ENCODE data around the gene GDPD5.

GDPD5 gene

DNA sequence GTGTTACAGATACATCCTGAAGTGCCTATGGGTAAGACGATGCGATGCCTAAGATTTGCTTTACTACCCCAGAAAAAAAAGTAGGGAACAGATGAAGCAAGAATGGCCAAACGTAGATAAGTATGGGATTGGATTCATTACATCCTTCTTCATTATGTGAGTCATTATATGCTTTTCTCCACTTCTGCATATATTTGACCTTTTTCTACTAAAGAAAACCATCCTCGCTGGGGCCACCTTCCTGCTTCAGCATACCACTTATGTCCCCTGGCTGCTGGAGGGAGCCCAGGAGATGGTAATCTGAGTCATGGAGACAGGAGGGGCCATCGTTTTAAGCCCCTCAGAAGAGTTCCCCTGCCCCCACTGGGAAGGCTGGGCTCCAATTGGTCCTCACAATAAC, 78.3 kb downstream of the GDPD5 start:
- DNase-seq (ENCODE audit: low read depth) = no peak

- peak; percentile 54 for DNase-seq (ENCODE audit: low read depth)
Observed at GRCh38 chr11:75445315-75445953, 80.3 kb downstream of the GDPD5 start.

DNA sequence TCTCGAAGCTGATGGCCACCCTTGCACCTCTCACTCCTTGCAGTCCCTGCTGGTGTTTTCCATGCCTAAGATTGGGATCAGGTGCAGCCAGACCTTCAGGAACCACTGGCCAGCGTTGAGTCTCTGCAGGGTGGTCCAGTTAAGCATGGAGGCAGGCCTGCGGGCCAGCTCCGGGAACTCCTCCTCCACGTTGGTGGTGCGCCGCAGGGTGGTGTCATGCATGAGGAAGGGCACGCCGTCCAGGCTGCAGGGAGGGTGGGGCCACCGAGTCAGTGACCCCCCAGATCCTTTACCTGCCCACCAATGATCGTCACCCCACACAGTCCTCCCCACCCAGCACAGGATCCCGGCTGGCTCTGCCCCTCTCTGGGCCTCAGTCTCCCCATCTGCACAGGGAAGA, 82.7 kb downstream of the GDPD5 start:
- no peak for DNase-seq (ENCODE audit: low read depth)

DNA sequence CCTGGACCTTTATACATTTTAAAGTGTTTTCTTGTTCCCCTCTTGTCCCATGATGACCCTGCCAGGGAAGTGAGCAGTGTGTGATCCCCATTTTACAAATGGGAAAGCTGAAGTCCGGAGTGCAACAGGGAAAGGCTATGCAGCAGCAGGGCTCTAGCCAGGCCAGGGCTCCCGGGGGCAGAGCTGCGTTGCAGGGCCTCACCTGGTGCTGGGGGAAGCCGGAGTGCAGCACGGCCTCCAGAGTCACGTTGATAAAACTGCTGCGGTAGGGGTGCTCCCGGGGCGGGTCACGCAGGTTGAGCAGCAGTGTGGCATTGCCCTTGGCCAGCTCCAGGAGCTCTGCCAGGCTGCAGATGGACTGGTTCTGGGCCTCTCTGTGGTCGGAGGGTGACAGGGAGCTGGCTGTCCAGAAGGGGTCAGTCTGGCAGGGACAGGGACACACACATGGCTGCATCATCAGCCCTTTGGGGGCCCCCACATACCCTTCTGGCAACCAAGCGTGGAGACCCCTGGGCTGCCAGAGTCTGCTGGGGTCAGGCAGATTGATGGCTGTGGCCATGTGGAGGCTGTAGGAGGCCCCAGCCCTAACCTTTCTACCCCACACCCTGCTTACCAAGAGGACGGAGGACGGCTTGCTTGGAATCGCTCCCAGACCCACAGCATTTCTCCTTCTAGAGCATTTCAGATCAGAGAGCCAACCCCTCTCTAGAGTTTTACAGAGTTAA, 83.4 kb downstream of the GDPD5 start:
- no peak for DNase-seq (ENCODE audit: low read depth)

DNA sequence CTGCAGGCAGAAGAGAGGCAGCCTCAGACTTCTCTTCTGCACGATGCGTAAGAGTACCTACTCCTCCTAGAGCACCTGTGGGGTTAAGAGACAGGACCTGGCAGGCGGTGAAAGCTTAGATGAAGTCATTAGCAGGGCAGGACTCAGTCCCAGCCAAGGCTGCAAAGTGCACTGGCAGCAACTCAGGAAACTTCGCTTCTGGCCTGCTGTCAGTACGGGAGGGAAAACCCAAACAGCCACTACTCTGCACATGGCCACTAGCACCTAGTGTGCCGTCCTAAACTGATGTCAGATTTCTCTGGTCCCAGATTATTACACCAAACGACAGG, 84.0 kb downstream of the GDPD5 start:
- DNase-seq (ENCODE audit: low read depth) = no peak

GRCh38 chr11:75440960-75441803, 84.6 kb downstream of the GDPD5 start:
- DNase-seq (ENCODE audit: low read depth) = no peak

DNA sequence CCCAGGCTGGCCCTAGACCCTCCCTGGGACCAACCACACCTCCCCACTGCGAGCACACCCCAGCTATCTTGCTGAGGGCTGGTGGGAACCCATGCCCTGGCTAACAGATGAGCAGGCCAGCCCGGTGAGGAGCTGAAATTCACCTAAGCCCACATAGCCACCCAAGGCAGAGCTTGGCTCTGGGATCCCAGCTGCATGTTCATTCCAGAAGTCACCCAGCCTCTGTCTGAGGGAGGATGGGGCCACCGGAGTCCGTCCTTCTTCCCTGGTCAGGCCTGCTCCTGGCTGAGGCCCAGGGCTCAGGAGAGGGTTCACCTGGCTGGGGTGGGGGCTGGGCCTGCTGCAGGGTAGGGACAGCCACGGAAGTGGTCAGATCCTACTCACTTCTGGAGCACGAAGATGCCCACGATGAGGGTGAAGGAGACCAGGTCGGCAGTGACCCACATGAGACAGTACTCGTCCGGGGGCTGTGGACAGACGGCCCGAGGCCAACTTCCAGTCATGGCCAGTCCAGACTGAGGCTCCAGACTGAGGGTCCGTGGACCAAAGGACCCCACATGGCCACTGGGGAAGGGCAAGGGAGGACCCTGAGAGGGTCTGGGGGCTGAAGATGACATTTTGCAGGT, 86.1 kb downstream of the GDPD5 start:
- no peak for DNase-seq (ENCODE audit: low read depth)

GRCh38 chr11:75439026-75439425, 86.7 kb downstream of the GDPD5 start:
- no peak for DNase-seq (ENCODE audit: low read depth)

DNA sequence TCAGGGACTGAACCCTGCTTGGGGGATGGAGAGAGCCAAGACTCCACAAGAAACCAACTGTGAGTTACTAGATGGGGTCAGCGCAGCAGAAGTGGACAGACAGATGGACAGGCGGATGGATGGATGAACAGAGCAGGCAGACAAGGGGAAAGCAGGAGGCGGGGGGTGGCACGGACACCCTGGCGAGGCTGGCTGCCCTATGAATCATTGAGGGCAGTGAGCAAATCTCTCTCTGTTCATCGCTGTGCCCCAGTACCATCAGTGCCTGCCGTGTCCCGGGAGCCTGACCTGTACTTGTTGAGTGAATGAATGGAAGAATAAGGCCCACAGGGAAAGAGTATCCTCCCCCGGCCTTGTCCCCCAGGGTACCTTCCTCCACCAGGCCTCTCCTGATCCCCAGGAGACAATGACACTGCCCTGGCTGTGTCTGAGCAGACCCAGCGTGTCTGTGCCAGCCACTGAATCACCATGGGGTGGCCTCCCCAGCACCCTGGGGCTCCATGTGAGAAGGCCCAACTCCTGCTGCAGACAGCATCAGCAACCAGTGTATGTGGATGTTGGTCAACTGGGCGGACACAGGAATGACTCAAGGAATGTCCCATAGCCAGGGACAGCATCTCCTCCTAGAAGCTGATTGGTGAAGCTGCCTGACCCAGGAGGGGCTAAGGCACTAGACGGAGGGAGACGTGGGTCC, 87.6 kb downstream of the GDPD5 start:
- DNase-seq (ENCODE audit: low read depth) = no peak

DNA sequence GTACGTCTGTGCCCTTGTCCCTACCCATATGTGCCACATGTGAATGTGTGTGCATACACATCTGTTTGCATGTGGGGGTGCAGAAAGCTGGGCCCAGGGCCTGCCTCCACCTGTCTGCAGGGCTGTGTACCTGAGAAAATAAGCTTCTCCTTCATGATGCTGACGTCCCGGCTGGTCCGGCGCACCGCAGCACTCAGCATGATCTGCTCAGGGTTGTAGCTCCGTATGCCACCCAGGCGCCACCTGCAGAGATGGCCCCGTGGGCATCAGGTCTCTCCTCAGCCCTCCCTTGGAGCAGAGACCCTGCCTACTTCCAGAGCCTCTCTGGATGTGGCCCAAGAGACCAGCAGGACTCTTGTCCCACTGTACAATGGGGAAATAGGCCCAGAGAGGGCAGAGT, 88.9 kb downstream of the GDPD5 start:
- DNase-seq (ENCODE audit: low read depth) = no peak

GRCh38 chr11:75435571-75435925, 90.2 kb downstream of the GDPD5 start:
- DNase-seq (ENCODE audit: low read depth) = no peak

DNA sequence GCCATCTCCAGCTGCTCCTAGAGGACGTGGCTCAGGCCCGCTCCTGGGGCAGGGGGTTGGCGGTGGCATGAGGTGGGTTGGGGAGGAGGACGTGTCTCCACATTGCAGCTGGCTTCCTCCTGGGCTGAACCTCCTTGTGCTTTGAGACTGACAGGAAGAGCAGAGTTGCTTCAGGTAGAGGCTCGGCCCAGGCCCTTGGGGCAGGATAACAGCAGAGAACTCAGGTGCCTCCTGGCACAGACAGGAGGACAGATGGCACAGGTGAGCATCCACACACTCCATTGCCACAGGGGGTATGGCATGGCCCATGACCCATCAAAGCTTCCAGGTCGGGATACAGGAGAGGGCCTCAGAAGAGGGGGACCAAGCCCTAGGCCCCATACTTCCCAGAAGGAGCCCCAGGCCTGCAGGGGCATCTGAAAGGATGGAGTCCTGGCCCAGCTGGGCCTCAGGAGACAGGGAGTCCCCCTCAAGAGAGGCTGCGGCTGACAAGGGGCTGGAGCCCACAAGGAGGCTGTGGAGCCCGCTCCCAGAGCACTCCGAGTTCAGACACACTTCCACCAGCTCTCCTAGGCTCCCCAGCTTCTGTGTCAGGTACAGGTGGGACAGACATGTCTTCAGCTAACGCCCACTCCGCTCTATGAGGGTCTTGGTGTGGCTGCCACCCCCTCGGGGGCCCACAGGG, 90.7 kb downstream of the GDPD5 start:
- no peak for DNase-seq (ENCODE audit: low read depth)

GRCh38 chr11:75434051-75434450, 91.7 kb downstream of the GDPD5 start:
- DNase-seq (ENCODE audit: low read depth) = no peak

- DNase-seq (ENCODE audit: low read depth) = no peak
Observed at GRCh38 chr11:75433443-75433842, 92.3 kb downstream of the GDPD5 start.

DNA sequence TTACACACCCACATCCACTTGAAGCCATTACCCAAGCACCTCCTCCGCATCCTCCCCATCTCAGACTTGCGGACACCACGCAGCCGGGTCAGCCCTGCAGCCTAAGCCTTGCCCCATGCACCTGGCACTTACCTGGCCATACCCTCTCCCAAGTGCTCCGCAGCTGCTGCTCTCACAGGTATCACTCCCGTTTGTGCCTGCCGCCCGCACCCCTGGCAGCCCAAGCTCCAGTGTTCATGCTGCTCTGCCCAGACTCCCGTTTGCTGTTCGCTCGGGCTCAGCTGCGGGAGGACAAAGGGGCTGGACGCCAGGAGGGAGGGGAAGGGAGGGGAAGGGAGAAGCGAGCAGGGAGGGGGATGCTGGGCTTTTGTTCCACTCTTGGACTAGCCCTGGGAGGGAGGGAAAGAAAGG, 92.8 kb downstream of the GDPD5 start, which contains the start of gene KLHL35:
Gene KLHL35 (minus strand): TSS at position 293 of the 411 bp plus-strand sequence. CDS start 2,574 bp downstream, outside the sequence.
- DNase-seq (ENCODE audit: low read depth) = no peak

- DNase-seq (ENCODE audit: low read depth) = no peak
Observed at GRCh38 chr11:75431533-75432525, 93.9 kb downstream of the GDPD5 start.

DNA sequence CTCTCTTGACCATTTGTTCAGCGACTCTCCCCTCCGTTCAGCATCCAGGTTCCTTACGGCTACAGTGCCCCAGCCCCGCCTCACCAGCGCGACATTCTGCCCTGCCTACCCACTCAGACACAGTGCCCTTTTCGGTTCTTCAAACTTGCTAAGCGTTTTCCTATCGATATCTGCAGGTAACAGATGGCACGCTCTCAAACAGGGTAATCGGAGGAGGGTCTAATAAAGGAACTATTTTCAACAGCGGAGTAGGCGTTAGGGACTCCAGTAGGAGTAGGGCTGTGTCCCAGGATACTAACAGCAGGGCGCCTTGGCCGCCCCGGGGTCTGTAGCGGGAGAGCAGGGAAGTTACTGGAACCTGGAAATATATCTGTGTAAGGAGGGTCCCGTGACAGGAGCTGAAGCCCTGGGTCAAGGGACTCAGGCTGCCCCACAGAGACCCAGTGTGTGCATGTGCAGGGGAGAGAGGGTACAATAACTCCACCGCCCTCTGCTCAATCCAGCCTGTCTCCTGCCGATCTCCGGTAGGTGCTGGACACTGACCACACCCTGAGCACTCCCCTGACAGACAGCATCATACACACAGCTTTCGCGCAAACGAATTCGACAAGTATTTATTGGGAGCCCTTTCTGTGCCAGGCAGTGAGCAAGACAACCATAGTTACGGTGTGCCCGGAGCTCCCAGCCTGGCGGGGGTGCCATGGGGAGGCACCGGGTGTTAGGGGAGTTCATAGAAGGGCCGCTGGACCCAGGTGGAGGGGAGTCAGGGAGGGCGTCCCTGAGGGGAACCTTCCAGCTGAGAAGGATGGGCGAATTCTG, 94.8 kb downstream of the GDPD5 start:
- no peak for DNase-seq (ENCODE audit: low read depth)

DNA sequence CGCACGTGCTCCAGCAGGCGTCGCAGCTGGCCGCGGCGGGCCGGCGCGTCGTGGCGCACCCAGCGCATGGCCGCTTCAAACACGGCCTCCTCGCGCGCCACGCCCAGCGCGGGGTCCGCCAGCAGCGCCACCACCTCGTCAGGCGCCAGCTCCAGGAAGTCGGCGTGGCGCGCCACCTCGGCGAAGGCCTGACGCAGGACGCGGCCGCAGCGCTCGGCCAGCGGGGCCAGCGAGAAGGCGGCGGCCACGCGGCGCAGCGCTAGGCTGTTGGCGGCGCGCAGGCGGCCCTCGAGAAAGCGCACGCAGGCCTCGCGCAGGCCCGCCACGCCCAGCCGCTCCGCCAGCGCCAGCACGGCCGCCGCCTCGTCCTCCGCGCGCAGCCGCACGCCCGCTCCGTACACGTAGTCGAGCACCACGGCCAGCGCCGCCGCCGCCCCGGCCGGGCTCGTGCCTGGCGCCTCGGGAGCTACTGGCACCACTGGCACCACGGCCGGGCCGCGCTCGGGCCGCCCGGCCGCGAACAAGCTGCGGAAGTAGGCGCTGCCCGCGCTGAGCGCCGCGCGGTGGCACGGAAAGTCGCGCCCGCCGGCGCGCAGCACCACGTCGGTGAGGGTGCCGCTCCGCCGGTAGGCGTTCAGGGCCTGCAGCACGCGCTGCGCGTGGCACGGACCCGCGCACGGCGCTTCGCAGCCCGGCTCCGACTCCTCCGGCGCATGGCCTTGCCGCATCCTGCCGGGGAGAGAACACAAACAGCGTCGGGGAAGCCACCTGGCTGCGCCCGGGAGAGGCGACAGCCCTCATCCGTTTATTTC, 95.6 kb downstream of the GDPD5 start:
- peak; percentile 42 for DNase-seq (ENCODE audit: low read depth)

- DNase-seq (ENCODE audit: low read depth) = no peak
Observed at GRCh38 chr11:75429641-75429901, 96.2 kb downstream of the GDPD5 start.

Measured in T follicular helper cell (primary cell).